Measurements from ENCODE around the gene TBX1.
"Not testable (repeated sequence)": the region's sequence is repeated elsewhere in the genome, so short reads cannot be mapped to it uniquely, and the experiment has no call there.

Gene TBX1

GRCh38 chr22:19723232-19723982 lies 37.2 kb upstream of the TBX1 start, which contains the start of gene GP1BB:
Gene GP1BB (plus strand): TSS chr22:19723539. CDS start chr22:19723570, 31 bp downstream.
- no peak for DNase-seq

- no peak for DNase-seq
Observed at GRCh38 chr22:19723983-19724827, 36.4 kb upstream of the TBX1 start.

GRCh38 chr22:19724927-19725661 lies 35.5 kb upstream of the TBX1 start:
- DNase-seq: no peak

- DNase-seq: not testable (repeated sequence)
Observed at GRCh38 chr22:19726064-19726788, 34.4 kb upstream of the TBX1 start.

GRCh38 chr22:19727310-19728150 lies 33.0 kb upstream of the TBX1 start:
- DNase-seq: no peak

GRCh38 chr22:19728271-19728670 lies 32.3 kb upstream of the TBX1 start:
- DNase-seq: no peak

- DNase-seq: no peak
Observed at GRCh38 chr22:19728836-19729235, 31.7 kb upstream of the TBX1 start.

GRCh38 chr22:19729507-19729906 lies 31.1 kb upstream of the TBX1 start:
- DNase-seq: no peak

GRCh38 chr22:19730198-19730597 lies 30.4 kb upstream of the TBX1 start:
- no peak for DNase-seq

GRCh38 chr22:19730655-19731360 lies 29.8 kb upstream of the TBX1 start:
- peak; percentile 31 for DNase-seq

GRCh38 chr22:19731361-19732135 lies 29.0 kb upstream of the TBX1 start:
- DNase-seq: no peak

- DNase-seq: no peak
Observed at GRCh38 chr22:19732403-19733113, 28.0 kb upstream of the TBX1 start.

GRCh38 chr22:19733755-19734154 lies 26.8 kb upstream of the TBX1 start:
- no peak for DNase-seq

GRCh38 chr22:19734163-19734562 lies 26.4 kb upstream of the TBX1 start:
- DNase-seq: no peak

GRCh38 chr22:19734837-19735382 lies 25.7 kb upstream of the TBX1 start:
- no peak for DNase-seq

- no peak for DNase-seq
Observed at GRCh38 chr22:19735665-19736510, 24.7 kb upstream of the TBX1 start.

GRCh38 chr22:19737846-19738663 lies 22.5 kb upstream of the TBX1 start:
- no peak for DNase-seq

Data from NCI-H1694 treated with DMSO at 0.1 percent for 48 hours (cell line).